ENCODE results near the gene CLEC2D.
"Not testable (repeated sequence)": the region's sequence is repeated elsewhere in the genome, so short reads cannot be mapped to it uniquely, and the experiment has no call there.

The CLEC2D gene

DNA sequence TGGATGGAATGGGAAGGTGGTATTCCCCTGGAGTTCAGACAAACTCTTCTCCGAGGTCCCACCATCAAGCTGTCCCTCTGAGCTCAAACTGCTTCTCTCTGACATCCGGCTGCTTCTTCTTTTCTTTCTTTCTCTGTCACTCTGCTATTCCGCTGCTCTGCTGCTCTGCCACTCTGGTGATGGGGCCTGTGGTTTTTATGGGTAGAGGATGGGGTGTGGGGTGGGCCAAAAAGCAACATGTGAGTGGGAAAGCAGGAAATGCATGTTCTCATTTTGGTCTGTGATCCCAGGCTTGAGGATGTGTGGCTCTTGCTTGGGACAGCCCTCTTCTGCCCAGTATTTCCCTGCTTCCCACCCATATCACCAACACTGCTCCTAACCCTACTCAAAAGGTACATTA, 32.7 kb downstream of the CLEC2D start:
- H3K9ac ChIP-seq (ENCODE audit: low read length) = no peak overlapping the region
- H3K9me3 ChIP-seq (ENCODE audit: control insufficient read depth, low read depth, low read length) = peaks cover 10% of the 10 kb centered on the region
- H3K4me3 ChIP-seq (ENCODE audit: low read length) = no peak overlapping the region
- H3K27me3 ChIP-seq (ENCODE audit: control insufficient read depth, insufficient read depth, low read length) = no peaks in the 10 kb centered on the region
- H3K4me1 ChIP-seq (ENCODE audit: control insufficient read depth, low read depth, low read length) = no peaks in the 10 kb centered on the region
- H3K36me3 ChIP-seq (ENCODE audit: control insufficient read depth, low read depth, low read length) = no peaks in the 10 kb centered on the region
- H3K27ac ChIP-seq (ENCODE audit: low read length) = no peak overlapping the region

DNA sequence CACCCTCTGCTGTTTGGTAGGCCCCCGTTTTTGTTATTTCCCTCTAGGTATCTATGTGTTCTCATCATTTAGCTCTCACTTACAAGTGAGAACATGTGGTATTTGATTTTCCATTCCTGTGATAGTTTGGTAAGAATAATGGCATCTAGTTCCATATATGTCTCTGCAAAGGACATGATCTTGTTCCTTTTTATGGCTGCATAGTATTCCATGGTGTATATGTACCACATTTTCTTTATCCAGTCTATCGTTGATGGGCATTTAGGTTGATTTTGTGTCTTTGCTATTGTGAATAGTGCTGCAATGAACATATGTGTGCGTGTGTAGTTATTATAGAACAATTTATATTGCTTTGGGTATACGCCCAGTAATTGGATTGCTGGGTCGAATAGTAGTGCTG, 35.0 kb downstream of the CLEC2D start:
- H3K27ac ChIP-seq (ENCODE audit: low read length); H3K27me3 ChIP-seq (ENCODE audit: control insufficient read depth, insufficient read depth, low read length); H3K4me1 ChIP-seq (ENCODE audit: control insufficient read depth, low read depth, low read length); H3K9me3 ChIP-seq (ENCODE audit: control insufficient read depth, low read depth, low read length); H3K36me3 ChIP-seq (ENCODE audit: control insufficient read depth, low read depth, low read length); H3K9ac ChIP-seq (ENCODE audit: low read length); H3K4me3 ChIP-seq (ENCODE audit: low read length): not testable (repeated sequence)

DNA sequence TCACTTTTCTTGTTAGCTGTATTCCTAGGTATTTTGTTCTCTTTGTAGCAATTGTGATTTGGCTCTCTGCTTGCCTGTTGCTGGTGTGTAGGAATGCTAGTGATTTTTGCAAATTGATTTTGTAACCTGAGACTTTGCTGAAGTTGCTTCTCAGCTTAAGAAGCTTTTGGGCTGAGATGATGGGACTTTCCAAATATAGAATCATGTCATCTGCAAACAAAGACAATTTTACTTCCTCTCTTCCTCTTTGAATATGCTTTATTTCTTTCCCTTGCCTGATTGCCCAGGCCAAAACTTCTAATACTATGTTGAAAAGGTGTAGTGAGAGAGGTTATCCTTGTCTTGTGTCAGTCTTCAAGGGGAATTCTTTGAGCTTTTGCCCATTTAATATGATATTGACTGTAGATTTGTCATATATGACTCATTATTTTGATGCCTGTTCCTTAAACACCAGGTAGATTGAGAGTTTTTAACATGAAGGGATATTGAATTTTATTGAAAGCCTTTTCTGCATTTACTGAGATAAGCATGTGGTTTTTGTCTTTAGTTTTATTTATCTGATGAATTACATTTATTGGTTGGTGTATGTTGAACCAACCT, 36.7 kb downstream of the CLEC2D start:
- Histone ChIP-seq H3K4me3 (ENCODE audit: low read length) (no peak overlapping the region), H3K4me1 (ENCODE audit: control insufficient read depth, low read depth, low read length) (no peaks in the 10 kb centered on the region), H3K27ac (ENCODE audit: low read length) (no peak overlapping the region), H3K9ac (ENCODE audit: low read length) (no peak overlapping the region), H3K9me3 (ENCODE audit: control insufficient read depth, low read depth, low read length) (no peaks in the 10 kb centered on the region), H3K36me3 (ENCODE audit: control insufficient read depth, low read depth, low read length) (no peaks in the 10 kb centered on the region), H3K27me3 (ENCODE audit: control insufficient read depth, insufficient read depth, low read length) (no peaks in the 10 kb centered on the region)

DNA sequence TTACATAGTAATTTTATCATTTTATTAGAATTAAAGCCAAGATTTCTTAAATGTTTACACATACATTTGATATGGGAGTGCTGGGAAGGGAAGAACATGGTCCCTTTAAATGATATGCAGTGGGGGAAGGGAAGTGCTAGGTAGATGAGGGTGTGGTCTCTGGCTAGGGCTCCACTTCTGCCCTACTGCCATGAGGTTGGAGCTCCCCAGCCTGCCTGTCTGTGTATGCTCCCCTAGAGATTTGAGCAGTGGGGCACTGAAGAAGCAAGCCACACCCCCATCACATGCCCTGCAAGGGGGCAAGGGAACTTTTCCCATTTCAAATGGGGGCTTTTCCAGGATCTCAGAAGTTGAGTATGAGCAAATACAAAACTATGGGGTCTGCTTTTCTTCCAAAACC, 37.8 kb downstream of the CLEC2D start:
- Histone ChIP-seq H3K4me3 (ENCODE audit: low read length) (no peak overlapping the region), H3K4me1 (ENCODE audit: control insufficient read depth, low read depth, low read length) (no peaks in the 10 kb centered on the region)

DNA sequence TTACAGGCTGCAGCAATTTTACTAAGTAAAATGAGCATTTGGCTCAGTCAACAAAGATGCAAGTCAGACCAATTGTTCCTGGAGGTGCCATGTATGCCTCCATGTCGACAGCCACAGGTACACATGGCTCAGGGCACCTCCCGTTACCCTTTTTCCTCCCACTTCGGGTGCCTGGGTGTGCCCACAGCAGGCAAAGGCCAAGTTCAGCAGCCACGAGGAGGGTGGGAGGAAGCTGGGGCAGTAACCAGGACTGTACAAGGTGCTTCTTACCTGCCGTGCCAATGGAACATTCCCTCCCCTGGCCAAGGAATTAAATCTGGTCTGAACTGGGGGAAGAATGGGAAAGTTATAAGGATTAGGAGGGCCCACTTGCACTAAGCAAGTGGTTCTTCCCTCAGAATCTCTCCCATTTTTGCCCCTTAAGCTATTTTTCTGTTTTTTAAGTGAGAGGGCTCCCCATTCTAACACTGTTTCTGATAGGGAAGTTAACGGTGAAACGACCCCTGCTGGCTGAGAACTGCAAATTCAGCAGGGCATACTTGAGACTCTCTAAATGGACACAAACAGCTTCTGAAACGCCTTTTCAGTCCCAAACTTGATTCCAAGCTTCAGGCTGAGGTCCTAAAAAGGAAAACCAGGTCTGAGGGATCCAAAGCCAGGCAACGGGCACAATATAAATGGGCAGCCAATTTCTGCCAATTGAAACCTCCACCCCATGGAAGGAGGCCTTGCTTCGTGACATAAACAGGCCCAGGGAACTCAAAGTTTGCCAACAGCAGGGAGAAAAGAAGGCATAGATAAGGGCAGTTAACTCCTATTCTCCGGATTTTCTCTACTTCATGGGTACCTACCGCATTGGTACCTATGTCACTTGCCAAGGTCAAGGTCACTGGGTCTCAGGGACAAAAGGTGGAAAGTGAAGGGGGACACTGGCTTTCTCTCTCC, 38.6 kb downstream of the CLEC2D start:
- Histone ChIP-seq H3K4me3 (ENCODE audit: low read length) (no peak overlapping the region), H3K27me3 (ENCODE audit: control insufficient read depth, insufficient read depth, low read length) (no peaks in the 10 kb centered on the region), H3K36me3 (ENCODE audit: control insufficient read depth, low read depth, low read length) (no peaks in the 10 kb centered on the region), H3K9me3 (ENCODE audit: control insufficient read depth, low read depth, low read length) (no peaks in the 10 kb centered on the region), H3K4me1 (ENCODE audit: control insufficient read depth, low read depth, low read length) (no peaks in the 10 kb centered on the region), H3K27ac (ENCODE audit: low read length) (no peak overlapping the region), H3K9ac (ENCODE audit: low read length) (no peak overlapping the region)

More for the DNA sequence above, 37.8 kb downstream of the CLEC2D start:
- no peaks in the 10 kb centered on the region for H3K27me3 ChIP-seq (ENCODE audit: control insufficient read depth, insufficient read depth, low read length)
- no peak overlapping the region for H3K27ac ChIP-seq (ENCODE audit: low read length)
- H3K36me3 ChIP-seq (ENCODE audit: control insufficient read depth, low read depth, low read length) = no peaks in the 10 kb centered on the region
- H3K9me3 ChIP-seq (ENCODE audit: control insufficient read depth, low read depth, low read length) = no peaks in the 10 kb centered on the region
- no peak overlapping the region for H3K9ac ChIP-seq (ENCODE audit: low read length)

DNA sequence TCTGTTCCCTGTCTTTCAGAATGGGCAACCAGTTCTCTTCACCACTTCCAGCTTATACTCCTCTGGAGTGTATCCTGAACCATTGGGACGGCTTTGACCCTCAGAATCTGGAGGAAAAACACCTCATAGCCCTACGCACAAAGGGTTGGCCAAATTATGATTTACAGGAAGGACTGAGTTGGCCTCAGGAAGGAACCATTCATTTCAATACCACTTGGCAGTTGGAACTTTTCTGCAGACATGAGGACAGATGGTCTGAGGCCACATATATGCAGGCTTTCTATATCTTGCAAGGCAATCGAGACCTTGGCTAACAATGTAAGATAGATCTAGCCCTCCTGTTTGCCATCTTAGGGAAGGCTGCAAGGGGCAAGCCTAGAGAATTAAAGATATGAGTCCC, 39.3 kb downstream of the CLEC2D start:
- no peaks in the 10 kb centered on the region for H3K4me1 ChIP-seq (ENCODE audit: control insufficient read depth, low read depth, low read length)
- H3K27me3 ChIP-seq (ENCODE audit: control insufficient read depth, insufficient read depth, low read length) = no peaks in the 10 kb centered on the region
- no peaks in the 10 kb centered on the region for H3K36me3 ChIP-seq (ENCODE audit: control insufficient read depth, low read depth, low read length)
- no peaks in the 10 kb centered on the region for H3K9me3 ChIP-seq (ENCODE audit: control insufficient read depth, low read depth, low read length)
- no peak overlapping the region for H3K9ac ChIP-seq (ENCODE audit: low read length)
- H3K27ac ChIP-seq (ENCODE audit: low read length) = no peak overlapping the region
- no peak overlapping the region for H3K4me3 ChIP-seq (ENCODE audit: low read length)

DNA sequence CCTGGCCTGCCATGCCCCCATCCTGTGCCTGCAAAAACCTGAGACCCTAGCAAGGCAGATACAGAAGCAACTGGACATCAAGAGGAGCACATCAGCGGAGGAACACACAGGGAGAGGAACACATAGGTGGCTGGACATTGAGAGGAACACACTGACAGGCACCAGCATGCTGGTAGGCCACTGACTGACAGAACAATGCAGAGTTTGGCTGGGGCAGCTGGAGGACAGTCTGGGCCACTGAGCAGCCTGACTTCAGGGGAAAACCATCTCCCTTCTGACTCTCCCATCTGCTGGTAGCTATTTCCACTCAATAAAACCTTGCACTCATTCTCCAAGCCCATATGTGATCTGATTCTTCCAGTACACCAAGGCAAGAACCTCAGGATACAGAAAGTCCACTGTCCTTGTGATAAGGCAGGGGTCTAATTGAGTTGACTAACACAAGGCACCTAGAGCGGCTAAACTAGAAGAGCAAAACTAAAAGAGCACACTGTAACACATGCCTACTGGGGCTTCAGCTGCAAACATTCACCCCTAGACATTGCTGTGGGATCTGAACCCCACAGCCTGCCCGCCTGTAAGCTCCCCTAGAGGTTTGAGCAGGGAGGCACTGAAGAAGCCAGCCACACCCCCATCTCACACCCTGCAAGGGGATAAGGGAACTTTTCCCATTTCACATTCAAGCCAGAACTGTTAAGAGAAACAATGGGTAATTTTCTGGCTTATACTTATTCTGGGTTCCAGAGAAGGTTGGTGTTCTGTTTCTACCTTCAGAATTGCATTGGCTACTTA, 41.3 kb downstream of the CLEC2D start:
- H3K9me3 ChIP-seq (ENCODE audit: control insufficient read depth, low read depth, low read length) = no peaks in the 10 kb centered on the region
- H3K4me1 ChIP-seq (ENCODE audit: control insufficient read depth, low read depth, low read length) = no peaks in the 10 kb centered on the region
- no peak overlapping the region for H3K27ac ChIP-seq (ENCODE audit: low read length)

DNA sequence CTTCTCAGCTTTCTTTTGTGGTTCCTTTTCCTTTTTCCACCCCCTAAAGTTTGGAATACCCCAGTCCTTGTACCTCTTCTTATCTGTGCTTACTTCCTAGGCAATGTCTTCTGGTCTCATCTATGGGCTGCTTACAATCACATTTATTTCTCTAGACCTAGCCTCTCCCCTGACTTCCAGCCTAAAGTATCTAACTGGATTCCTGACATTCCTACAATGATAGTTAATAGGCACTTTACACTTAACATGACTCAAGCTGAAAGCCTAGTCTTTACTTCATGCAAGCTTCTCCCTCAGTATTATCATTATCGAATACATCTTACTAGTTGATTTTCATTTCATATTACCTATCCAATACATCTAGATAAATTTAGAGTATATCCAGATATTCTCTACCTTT, 42.2 kb downstream of the CLEC2D start:
- Histone ChIP-seq H3K27me3 (ENCODE audit: control insufficient read depth, insufficient read depth, low read length) (no peaks in the 10 kb centered on the region), H3K4me3 (ENCODE audit: low read length) (no peak overlapping the region), H3K36me3 (ENCODE audit: control insufficient read depth, low read depth, low read length) (no peaks in the 10 kb centered on the region), H3K9ac (ENCODE audit: low read length) (no peak overlapping the region), H3K27ac (ENCODE audit: low read length) (no peak overlapping the region), H3K4me1 (ENCODE audit: control insufficient read depth, low read depth, low read length) (no peaks in the 10 kb centered on the region), H3K9me3 (ENCODE audit: control insufficient read depth, low read depth, low read length) (no peaks in the 10 kb centered on the region)

More for the DNA sequence above, 41.3 kb downstream of the CLEC2D start:
- Histone ChIP-seq H3K4me3 (ENCODE audit: low read length) (no peak overlapping the region), H3K9ac (ENCODE audit: low read length) (no peak overlapping the region), H3K36me3 (ENCODE audit: control insufficient read depth, low read depth, low read length) (no peaks in the 10 kb centered on the region), H3K27me3 (ENCODE audit: control insufficient read depth, insufficient read depth, low read length) (no peaks in the 10 kb centered on the region)

DNA sequence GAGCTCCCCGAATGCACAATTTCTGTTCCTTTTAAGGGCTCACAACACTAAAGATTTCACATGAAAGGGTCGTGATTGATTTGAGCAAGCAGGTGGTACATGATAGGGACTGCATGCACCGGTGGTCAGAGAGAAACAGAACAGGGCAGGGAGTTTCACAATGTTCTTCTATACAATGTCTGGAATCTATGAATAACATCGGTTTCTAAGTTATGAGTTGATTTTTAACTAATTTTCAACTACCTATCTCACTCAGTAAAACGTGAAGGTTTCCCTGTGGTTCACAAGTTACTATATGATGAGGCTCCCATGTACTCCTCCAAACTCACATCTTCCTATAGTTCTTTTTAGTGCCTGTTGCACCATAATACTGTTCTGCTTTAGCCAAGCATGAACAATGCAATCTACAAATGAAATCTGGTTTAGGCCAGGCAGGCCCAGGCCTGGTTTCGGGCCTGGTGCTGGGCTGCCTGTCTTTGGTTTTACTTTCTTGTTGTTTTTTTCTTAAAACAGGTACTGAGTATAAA, 43.6 kb downstream of the CLEC2D start:
- H3K27me3 ChIP-seq (ENCODE audit: control insufficient read depth, insufficient read depth, low read length); H3K4me3 ChIP-seq (ENCODE audit: low read length); H3K9me3 ChIP-seq (ENCODE audit: control insufficient read depth, low read depth, low read length); H3K27ac ChIP-seq (ENCODE audit: low read length); H3K36me3 ChIP-seq (ENCODE audit: control insufficient read depth, low read depth, low read length); H3K9ac ChIP-seq (ENCODE audit: low read length); H3K4me1 ChIP-seq (ENCODE audit: control insufficient read depth, low read depth, low read length): not testable (repeated sequence)

DNA sequence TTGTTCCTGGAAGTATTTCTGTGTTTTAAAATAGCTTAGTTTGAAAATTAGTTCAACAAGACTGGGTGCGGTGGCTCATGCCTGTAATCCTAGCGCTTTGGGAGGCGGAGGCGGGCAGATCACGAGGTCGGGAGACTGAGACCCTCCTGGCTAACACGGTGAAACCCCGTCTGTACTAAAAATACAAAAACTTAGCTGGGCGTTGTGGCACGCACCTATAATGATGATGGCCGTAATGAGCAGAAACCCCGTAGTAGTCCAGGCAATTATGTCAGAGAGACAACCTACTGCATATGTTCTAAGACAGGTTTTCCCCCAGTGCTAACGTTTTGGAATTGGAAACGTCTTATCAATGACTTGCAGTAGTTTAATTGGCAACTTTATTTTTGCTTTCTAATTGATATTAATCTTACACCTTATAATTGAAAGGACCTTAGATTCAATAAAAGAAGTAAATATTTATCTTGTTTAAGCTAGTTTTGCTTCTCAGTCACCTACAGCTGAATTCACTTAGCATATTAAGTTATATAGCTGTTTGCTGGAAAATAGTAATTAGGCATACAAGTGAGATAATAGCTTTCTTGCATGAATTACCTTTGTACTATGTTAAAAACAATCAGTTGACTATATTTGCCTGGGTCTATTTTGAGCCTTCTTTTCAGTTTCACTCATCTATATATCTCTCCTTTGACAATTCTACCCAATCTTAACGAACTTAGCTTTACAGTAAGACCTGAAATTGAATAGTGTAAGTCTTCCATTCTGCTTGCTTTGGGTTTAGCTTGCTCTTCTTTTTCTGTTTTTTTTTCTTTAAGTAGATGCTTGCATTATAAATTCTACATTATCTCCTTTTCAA, 47.8 kb downstream of the CLEC2D start:
- no peaks in the 10 kb centered on the region for H3K36me3 ChIP-seq (ENCODE audit: control insufficient read depth, low read depth, low read length)
- no peak overlapping the region for H3K4me3 ChIP-seq (ENCODE audit: low read length)
- H3K9me3 ChIP-seq (ENCODE audit: control insufficient read depth, low read depth, low read length) = no peaks in the 10 kb centered on the region
- H3K27ac ChIP-seq (ENCODE audit: low read length) = no peak overlapping the region
- no peak overlapping the region for H3K9ac ChIP-seq (ENCODE audit: low read length)
- no peaks in the 10 kb centered on the region for H3K4me1 ChIP-seq (ENCODE audit: control insufficient read depth, low read depth, low read length)
- H3K27me3 ChIP-seq (ENCODE audit: control insufficient read depth, insufficient read depth, low read length) = no peaks in the 10 kb centered on the region

DNA sequence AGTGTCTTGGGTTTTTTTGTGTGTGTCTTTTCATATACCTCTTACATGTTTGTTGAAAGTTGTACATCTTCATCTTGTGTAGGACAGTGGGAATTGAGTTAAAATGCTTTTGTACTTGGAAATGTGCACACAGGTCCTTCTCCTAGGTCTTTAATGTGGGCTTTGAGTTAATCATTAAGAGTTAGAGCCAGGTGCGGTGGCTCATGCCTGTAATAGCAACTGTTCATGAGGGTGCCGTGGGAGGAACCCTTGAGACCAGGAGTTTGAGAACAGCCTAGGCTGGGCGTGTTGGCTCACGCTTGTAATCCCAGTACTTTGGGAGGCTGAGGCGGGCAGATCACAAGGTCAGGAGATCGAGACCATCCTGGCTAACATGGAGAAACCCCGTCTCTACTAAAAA, 49.5 kb downstream of the CLEC2D start:
- no peaks in the 10 kb centered on the region for H3K36me3 ChIP-seq (ENCODE audit: control insufficient read depth, low read depth, low read length)
- no peak overlapping the region for H3K27ac ChIP-seq (ENCODE audit: low read length)
- no peak overlapping the region for H3K9ac ChIP-seq (ENCODE audit: low read length)
- no peaks in the 10 kb centered on the region for H3K27me3 ChIP-seq (ENCODE audit: control insufficient read depth, insufficient read depth, low read length)
- no peaks in the 10 kb centered on the region for H3K9me3 ChIP-seq (ENCODE audit: control insufficient read depth, low read depth, low read length)
- H3K4me3 ChIP-seq (ENCODE audit: low read length) = no peak overlapping the region
- no peaks in the 10 kb centered on the region for H3K4me1 ChIP-seq (ENCODE audit: control insufficient read depth, low read depth, low read length)

Data from iPS-18a (cell line).